MM.1S (cell line): Measurements from ENCODE around the gene THRAP3.

Source experiments
- EZH2phosphoT487 ChIP-seq: fragments of 300-600 bp; sonication (generic); IDR thresholded peaks from 2 replicates; pipeline ENCODE4 v1.6.1; 2018; ENCODE audit warnings: antibody characterized with exemption, low read length
- TF ChIP-seq, protein P1 (sequence below): fragments of 300-600 bp; sonication (generic); IDR thresholded peaks from 2 replicates; pipeline ENCODE4 v1.5.1; 2016; ENCODE audit warnings: antibody characterized with exemption, low read length, mixed read lengths

DNA sequence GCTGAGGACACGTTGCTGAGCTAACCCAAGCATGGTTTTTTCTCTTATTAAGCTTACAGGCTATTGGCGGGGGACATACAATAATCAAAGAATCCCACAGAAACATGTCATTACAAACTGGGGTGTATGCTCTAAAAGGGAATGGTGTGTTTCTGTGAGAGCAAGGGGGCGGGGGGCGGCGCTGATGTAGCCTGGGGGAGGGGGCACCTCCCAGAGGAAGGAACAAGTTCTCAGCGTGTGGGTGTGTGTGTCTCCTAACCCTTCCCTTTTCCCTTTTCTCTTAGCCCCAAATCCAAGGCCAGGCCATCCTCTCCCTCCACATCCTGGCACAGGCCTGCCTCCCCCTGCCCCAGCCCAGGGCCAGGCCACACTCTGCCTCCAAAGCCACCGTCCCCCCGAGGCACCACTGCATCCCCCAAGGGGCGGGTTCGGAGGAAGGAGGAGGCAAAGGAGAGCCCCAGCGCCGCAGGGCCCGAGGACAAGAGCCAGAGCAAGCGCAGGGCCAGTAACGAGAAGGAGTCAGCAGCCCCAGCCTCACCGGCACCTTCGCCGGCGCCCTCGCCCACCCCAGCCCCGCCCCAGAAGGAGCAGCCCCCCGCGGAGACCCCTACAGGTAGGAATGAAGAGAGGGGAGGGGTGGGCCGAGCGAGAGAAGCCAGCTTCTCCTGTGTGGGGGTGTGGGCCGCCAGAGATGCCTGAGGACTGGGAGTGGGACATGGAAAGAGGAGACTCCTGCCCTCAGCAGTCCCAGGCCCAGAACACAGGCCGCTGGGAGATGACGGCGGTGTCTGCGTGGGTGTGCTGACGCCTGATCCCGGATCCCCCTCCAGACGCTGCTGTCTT is 46.4 kb upstream of the THRAP3 start:
- TF ChIP-seq, protein P1, sequence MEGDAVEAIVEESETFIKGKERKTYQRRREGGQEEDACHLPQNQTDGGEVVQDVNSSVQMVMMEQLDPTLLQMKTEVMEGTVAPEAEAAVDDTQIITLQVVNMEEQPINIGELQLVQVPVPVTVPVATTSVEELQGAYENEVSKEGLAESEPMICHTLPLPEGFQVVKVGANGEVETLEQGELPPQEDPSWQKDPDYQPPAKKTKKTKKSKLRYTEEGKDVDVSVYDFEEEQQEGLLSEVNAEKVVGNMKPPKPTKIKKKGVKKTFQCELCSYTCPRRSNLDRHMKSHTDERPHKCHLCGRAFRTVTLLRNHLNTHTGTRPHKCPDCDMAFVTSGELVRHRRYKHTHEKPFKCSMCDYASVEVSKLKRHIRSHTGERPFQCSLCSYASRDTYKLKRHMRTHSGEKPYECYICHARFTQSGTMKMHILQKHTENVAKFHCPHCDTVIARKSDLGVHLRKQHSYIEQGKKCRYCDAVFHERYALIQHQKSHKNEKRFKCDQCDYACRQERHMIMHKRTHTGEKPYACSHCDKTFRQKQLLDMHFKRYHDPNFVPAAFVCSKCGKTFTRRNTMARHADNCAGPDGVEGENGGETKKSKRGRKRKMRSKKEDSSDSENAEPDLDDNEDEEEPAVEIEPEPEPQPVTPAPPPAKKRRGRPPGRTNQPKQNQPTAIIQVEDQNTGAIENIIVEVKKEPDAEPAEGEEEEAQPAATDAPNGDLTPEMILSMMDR: no peak
- TF ChIP-seq EZH2phosphoT487: no peak
